K562 (cell line): Measurements from ENCODE around the gene CCDC148. TPM values are rescaled to one million over a fixed set of nuclear protein-coding genes. Genes with fewer than 3 reads are reported as not detected.

Experiments
- BCOR ChIP-seq: fragments of 450-650 bp; IDR thresholded peaks from 2 replicates; pipeline ENCODE4 v1.6.1; 2016
- HOXB6 ChIP-seq: fragments of 250-450 bp; sonication (Bioruptor Pico); IDR thresholded peaks from 2 replicates; pipeline ENCODE4 v1.5.1; 2022; ENCODE audit warnings: mild to moderate bottlenecking, borderline replicate concordance
- NCOR1 ChIP-seq: fragments of 450-650 bp; IDR thresholded peaks from 2 replicates; pipeline ENCODE4 v1.6.1; 2016; ENCODE audit warnings: mild to moderate bottlenecking, moderate library complexity
- polyA plus RNA-seq, 8 experiments: library from polyadenylated mRNA; depleted of rRNA in 4 of 8; stranded (reverse) in 5 of 8; unstranded in 3 of 8; fragments of >200 nt; fragmentation: Nextera tagmentation in 2 of 8; fragmentation: Illumina TruSeq in 1 of 8; extraction: Ambion mirVana in 2 of 8; extraction: Trizol in 1 of 8; gene quantifications; 2 replicates each; pipeline versions ENCODE4 v1.2.1 to v1.2.3, GENCODE V29; 2011 to 2014; ENCODE audit warnings: inconsistent platforms in 1 of 8, missing spikeins in 1 of 8
- total RNA-seq, 7 experiments: library from RNA; depleted of rRNA in 6 of 7; stranded (reverse); fragments of >200 nt in 6 of 7; fragmentation: Illumina TruSeq in 2 of 7; extraction: Trizol in 2 of 7; gene quantifications; 2 replicates each; pipeline versions ENCODE4 v1.2.1 to v1.2.3, GENCODE V29; 2011 to 2021; ENCODE audit warnings: low replicate concordance in 1 of 7
- TF ChIP-seq, protein P1 (sequence below): fragments of 250-450 bp; sonication (Bioruptor Pico); IDR thresholded peaks from 2 replicates; pipeline ENCODE4 v1.4.0; 2020
- TF ChIP-seq, protein P2 (sequence below): fragments of 450-650 bp; IDR thresholded peaks from 2 replicates; pipeline ENCODE4 v1.6.1; 2016; ENCODE audit warnings: mild to moderate bottlenecking, moderate library complexity
- TF ChIP-seq, protein P3 (sequence below): sonication (generic); IDR thresholded peaks from 2 replicates; pipeline ENCODE4 v1.6.1; 2016
- TF ChIP-seq, protein P4 (sequence below): IDR thresholded peaks from 2 replicates; pipeline ENCODE4 v1.6.1; 2012; ENCODE audit warnings: low read depth, low read length, improper control_type of control experiment, borderline replicate concordance

The CCDC148 gene
- total and polyA plus RNA-seq, 9 of the 15 experiments (the other 6 are each of a cell fraction or from before 2014, with no cell fraction given), result 0.10 to 1.4 (median 0.65) TPM

DNA sequence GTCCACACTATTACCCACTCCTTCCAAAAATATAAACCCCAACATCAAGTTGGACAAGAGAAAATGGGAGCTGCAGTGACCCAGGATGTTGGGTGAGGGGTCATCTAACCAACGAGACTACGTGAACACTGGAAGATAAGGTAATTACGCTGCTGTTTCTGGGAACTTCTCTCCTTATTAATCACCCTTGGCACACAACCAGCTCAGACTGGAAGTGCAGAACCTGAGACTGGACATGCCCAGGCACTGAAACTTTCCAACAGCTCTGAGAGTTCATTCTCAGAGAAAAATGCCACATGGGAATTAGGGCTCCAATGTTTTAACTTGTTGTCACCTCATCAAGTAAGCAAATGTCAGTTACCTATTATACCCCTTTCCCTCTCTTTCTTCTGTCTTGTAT, 135.3 kb downstream of the CCDC148 start (continued):
- TF ChIP-seq, protein P1, sequence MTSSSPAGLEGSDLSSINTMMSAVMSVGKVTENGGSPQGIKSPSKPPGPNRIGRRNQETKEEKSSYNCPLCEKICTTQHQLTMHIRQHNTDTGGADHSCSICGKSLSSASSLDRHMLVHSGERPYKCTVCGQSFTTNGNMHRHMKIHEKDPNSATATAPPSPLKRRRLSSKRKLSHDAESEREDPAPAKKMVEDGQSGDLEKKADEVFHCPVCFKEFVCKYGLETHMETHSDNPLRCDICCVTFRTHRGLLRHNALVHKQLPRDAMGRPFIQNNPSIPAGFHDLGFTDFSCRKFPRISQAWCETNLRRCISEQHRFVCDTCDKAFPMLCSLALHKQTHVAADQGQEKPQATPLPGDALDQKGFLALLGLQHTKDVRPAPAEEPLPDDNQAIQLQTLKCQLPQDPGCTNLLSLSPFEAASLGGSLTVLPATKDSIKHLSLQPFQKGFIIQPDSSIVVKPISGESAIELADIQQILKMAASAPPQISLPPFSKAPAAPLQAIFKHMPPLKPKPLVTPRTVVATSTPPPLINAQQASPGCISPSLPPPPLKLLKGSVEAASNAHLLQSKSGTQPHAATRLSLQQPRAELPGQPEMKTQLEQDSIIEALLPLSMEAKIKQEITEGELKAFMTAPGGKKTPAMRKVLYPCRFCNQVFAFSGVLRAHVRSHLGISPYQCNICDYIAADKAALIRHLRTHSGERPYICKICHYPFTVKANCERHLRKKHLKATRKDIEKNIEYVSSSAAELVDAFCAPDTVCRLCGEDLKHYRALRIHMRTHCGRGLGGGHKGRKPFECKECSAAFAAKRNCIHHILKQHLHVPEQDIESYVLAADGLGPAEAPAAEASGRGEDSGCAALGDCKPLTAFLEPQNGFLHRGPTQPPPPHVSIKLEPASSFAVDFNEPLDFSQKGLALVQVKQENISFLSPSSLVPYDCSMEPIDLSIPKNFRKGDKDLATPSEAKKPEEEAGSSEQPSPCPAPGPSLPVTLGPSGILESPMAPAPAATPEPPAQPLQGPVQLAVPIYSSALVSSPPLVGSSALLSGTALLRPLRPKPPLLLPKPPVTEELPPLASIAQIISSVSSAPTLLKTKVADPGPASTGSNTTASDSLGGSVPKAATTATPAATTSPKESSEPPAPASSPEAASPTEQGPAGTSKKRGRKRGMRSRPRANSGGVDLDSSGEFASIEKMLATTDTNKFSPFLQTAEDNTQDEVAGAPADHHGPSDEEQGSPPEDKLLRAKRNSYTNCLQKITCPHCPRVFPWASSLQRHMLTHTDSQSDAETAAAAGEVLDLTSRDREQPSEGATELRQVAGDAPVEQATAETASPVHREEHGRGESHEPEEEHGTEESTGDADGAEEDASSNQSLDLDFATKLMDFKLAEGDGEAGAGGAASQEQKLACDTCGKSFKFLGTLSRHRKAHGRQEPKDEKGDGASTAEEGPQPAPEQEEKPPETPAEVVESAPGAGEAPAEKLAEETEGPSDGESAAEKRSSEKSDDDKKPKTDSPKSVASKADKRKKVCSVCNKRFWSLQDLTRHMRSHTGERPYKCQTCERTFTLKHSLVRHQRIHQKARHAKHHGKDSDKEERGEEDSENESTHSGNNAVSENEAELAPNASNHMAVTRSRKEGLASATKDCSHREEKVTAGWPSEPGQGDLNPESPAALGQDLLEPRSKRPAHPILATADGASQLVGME (CRISPR knock-in tag), result no peak
- TF ChIP-seq HOXB6 (no peak), BCOR (no peak), NCOR1 (peak; percentile 72)
- TF ChIP-seq, protein P2, sequence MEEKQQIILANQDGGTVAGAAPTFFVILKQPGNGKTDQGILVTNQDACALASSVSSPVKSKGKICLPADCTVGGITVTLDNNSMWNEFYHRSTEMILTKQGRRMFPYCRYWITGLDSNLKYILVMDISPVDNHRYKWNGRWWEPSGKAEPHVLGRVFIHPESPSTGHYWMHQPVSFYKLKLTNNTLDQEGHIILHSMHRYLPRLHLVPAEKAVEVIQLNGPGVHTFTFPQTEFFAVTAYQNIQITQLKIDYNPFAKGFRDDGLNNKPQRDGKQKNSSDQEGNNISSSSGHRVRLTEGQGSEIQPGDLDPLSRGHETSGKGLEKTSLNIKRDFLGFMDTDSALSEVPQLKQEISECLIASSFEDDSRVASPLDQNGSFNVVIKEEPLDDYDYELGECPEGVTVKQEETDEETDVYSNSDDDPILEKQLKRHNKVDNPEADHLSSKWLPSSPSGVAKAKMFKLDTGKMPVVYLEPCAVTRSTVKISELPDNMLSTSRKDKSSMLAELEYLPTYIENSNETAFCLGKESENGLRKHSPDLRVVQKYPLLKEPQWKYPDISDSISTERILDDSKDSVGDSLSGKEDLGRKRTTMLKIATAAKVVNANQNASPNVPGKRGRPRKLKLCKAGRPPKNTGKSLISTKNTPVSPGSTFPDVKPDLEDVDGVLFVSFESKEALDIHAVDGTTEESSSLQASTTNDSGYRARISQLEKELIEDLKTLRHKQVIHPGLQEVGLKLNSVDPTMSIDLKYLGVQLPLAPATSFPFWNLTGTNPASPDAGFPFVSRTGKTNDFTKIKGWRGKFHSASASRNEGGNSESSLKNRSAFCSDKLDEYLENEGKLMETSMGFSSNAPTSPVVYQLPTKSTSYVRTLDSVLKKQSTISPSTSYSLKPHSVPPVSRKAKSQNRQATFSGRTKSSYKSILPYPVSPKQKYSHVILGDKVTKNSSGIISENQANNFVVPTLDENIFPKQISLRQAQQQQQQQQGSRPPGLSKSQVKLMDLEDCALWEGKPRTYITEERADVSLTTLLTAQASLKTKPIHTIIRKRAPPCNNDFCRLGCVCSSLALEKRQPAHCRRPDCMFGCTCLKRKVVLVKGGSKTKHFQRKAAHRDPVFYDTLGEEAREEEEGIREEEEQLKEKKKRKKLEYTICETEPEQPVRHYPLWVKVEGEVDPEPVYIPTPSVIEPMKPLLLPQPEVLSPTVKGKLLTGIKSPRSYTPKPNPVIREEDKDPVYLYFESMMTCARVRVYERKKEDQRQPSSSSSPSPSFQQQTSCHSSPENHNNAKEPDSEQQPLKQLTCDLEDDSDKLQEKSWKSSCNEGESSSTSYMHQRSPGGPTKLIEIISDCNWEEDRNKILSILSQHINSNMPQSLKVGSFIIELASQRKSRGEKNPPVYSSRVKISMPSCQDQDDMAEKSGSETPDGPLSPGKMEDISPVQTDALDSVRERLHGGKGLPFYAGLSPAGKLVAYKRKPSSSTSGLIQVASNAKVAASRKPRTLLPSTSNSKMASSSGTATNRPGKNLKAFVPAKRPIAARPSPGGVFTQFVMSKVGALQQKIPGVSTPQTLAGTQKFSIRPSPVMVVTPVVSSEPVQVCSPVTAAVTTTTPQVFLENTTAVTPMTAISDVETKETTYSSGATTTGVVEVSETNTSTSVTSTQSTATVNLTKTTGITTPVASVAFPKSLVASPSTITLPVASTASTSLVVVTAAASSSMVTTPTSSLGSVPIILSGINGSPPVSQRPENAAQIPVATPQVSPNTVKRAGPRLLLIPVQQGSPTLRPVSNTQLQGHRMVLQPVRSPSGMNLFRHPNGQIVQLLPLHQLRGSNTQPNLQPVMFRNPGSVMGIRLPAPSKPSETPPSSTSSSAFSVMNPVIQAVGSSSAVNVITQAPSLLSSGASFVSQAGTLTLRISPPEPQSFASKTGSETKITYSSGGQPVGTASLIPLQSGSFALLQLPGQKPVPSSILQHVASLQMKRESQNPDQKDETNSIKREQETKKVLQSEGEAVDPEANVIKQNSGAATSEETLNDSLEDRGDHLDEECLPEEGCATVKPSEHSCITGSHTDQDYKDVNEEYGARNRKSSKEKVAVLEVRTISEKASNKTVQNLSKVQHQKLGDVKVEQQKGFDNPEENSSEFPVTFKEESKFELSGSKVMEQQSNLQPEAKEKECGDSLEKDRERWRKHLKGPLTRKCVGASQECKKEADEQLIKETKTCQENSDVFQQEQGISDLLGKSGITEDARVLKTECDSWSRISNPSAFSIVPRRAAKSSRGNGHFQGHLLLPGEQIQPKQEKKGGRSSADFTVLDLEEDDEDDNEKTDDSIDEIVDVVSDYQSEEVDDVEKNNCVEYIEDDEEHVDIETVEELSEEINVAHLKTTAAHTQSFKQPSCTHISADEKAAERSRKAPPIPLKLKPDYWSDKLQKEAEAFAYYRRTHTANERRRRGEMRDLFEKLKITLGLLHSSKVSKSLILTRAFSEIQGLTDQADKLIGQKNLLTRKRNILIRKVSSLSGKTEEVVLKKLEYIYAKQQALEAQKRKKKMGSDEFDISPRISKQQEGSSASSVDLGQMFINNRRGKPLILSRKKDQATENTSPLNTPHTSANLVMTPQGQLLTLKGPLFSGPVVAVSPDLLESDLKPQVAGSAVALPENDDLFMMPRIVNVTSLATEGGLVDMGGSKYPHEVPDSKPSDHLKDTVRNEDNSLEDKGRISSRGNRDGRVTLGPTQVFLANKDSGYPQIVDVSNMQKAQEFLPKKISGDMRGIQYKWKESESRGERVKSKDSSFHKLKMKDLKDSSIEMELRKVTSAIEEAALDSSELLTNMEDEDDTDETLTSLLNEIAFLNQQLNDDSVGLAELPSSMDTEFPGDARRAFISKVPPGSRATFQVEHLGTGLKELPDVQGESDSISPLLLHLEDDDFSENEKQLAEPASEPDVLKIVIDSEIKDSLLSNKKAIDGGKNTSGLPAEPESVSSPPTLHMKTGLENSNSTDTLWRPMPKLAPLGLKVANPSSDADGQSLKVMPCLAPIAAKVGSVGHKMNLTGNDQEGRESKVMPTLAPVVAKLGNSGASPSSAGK, result peak; percentile 39; the same call in 1 of the 2 replicates
- TF ChIP-seq, protein P3, sequence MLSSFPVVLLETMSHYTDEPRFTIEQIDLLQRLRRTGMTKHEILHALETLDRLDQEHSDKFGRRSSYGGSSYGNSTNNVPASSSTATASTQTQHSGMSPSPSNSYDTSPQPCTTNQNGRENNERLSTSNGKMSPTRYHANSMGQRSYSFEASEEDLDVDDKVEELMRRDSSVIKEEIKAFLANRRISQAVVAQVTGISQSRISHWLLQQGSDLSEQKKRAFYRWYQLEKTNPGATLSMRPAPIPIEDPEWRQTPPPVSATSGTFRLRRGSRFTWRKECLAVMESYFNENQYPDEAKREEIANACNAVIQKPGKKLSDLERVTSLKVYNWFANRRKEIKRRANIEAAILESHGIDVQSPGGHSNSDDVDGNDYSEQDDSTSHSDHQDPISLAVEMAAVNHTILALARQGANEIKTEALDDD, result 0 out of 2 replicates have a peak, but pooled peaks have one; percentile 37
- TF ChIP-seq, protein P4, sequence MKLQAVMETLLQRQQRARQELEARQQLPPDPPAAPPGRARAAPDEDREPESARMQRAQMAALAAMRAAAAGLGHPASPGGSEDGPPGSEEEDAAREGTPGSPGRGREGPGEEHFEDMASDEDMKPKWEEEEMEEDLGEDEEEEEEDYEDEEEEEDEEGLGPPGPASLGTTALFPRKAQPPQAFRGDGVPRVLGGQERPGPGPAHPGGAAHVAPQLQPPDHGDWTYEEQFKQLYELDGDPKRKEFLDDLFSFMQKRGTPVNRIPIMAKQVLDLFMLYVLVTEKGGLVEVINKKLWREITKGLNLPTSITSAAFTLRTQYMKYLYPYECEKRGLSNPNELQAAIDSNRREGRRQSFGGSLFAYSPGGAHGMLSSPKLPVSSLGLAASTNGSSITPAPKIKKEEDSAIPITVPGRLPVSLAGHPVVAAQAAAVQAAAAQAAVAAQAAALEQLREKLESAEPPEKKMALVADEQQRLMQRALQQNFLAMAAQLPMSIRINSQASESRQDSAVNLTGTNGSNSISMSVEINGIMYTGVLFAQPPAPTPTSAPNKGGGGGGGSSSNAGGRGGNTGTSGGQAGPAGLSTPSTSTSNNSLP, result peak; percentile 73; the same call in 1 of the 2 replicates
